IPS DF 19.7 (cell line): ENCODE data around the gene MAML2.

Source experiments
- DNase-seq: peaks from one replicate; pipeline ENCODE4 v3.0.0-alpha.2; 2013; ENCODE audit warnings: low read depth, low spot score

MAML2 gene

GRCh38 chr11:96103102-96103501, 239.9 kb downstream of the MAML2 start:
- no peak for DNase-seq

- DNase-seq: no peak
Measured at GRCh38 chr11:96102664-96103078, 240.3 kb downstream of the MAML2 start.

GRCh38 chr11:96101146-96101545, 241.8 kb downstream of the MAML2 start:
- no peak for DNase-seq

- DNase-seq: no peak
Measured at GRCh38 chr11:96098511-96099241, 244.3 kb downstream of the MAML2 start.

GRCh38 chr11:96097844-96098421, 245.1 kb downstream of the MAML2 start:
- no peak for DNase-seq

DNA sequence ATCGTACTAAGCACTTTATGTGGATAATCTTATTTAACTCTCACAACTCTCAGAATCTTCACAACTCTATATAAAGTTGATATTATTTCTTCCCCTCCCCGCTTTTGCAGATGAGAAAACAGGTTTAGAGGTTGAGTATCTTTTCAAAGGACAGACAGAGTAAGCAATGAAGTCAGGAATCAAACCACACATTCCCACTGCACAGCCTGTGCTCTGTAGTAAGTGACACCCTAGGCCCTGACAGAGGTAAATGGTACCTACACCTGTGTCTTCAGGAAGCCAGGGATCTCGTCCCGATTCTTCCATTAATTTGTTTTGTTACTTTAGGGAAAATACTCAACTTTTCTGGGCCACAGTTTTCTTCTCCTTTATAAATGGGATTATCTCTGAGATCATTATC, 246.6 kb downstream of the MAML2 start:
- no peak for DNase-seq

DNA sequence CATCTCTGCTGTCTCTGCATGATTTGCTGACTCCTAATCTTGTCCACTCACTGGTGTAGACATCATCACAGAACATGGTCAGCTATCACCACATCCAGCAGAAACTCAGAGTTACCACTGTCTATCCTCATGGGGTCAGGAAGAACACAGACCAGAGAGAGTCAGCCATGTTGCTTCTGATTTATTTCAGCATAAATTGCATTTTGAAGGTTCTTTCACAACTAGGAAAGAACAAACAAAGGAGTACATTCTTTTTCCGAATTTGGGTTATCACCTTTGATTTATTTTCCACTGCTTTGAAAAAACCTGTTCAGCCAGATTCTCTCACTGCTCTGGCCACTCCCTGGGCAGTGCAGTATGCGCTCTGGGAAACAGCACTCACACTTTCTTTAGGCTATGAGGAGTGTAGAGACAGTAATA, 247.1 kb downstream of the MAML2 start:
- DNase-seq: no peak

DNA sequence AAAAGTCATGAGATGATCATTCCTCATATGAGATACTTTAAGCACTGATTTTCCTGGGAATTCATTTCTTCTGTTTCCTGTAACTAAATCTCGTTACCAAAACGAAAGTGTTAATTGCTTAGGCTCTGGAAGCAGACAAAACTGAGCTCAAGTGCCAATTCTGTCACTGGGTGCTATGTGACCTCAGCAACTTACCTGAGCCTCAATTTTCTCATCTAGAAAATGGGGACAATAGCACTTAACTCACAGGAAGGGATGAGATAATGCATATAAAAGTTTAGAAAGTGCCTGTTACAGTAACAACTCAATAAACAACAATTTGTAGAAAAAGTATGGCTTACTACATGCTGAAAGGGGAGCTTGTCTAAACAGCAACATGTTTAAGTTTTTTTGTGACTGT, 248.8 kb downstream of the MAML2 start:
- no peak for DNase-seq

DNA sequence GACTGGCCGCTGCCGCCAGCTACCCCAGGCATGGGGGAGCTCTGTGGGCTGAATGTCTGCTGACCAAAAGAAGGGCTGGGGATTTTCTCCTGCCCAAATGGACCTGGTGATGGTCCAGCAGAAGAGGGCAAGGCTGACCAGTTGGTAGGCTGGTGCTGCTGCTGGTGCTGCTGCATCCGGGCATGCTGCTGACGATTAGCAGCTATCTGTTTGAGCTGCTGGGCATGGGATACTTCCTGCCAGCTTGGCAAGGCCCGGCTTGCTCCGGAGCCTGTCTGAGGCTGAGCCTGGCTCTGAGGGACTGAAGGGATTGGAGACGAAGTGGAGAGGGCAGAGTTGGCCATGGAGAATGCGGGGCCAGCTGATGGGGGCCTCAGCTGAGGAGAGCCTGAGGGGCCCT, 250.5 kb downstream of the MAML2 start:
- DNase-seq: no peak

DNA sequence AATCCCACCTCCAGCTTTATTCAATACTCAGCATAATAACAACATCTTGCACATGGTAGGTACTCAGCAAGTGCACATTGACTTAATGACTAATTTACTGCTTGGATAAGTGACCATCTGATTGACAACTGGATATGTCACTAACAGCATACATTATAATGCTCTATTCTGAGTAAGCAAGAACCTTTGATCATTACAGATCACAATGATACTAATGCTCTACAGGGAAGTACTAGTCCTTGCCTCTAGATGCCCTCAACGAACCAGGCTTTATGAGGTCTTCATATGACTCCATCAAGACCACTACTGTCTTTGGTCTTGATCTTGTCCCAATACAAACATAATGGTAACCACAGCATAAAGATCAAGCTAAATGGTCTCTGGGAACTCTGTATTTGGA, 251.5 kb downstream of the MAML2 start:
- no peak for DNase-seq

DNA sequence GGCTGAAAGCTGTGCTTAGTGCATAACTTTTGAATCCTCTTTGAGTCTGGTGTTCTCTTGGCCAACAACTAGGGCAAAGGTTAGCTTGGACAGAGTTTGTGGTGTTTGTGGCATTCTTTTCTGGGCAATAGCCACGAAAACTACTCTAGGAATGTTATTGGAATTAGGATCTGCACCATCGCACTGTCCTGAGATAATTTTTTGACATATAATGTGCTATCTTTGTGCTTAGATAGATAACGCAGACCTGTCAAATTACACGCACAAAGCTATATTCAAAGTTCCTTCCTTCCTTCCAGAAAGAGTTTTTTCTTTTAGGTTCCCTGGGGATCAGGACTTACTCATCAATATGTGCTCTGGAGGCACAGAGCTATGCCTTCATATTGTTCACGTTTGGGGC, 252.3 kb downstream of the MAML2 start:
- DNase-seq: no peak

GRCh38 chr11:96088914-96089313, 254.1 kb downstream of the MAML2 start:
- DNase-seq: no peak

- DNase-seq: no peak
Measured at GRCh38 chr11:96086111-96086510, 256.9 kb downstream of the MAML2 start.

- DNase-seq: no peak
Measured at GRCh38 chr11:96085319-96085930, 257.6 kb downstream of the MAML2 start.

- no peak for DNase-seq
Measured at GRCh38 chr11:96084610-96085318, 258.2 kb downstream of the MAML2 start.

DNA sequence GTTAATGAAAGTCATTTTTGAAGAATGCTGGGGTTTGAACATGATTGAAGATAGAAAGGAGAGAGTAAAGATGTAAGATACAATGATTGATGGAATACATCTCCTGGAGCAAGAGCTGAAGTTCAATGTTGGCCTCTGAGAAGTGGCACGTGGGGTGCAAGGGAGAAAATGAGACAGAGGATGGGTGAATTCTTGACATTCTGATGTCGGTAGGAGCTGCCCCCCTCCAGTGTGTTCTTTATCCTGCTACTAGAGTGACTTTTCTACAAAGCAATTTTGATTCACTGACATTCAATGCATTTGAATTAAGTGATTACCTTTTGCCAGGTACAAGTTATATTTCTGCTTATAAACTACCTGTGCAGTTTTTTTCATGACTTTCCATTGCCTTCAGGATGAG, 260.1 kb downstream of the MAML2 start:
- no peak for DNase-seq

DNA sequence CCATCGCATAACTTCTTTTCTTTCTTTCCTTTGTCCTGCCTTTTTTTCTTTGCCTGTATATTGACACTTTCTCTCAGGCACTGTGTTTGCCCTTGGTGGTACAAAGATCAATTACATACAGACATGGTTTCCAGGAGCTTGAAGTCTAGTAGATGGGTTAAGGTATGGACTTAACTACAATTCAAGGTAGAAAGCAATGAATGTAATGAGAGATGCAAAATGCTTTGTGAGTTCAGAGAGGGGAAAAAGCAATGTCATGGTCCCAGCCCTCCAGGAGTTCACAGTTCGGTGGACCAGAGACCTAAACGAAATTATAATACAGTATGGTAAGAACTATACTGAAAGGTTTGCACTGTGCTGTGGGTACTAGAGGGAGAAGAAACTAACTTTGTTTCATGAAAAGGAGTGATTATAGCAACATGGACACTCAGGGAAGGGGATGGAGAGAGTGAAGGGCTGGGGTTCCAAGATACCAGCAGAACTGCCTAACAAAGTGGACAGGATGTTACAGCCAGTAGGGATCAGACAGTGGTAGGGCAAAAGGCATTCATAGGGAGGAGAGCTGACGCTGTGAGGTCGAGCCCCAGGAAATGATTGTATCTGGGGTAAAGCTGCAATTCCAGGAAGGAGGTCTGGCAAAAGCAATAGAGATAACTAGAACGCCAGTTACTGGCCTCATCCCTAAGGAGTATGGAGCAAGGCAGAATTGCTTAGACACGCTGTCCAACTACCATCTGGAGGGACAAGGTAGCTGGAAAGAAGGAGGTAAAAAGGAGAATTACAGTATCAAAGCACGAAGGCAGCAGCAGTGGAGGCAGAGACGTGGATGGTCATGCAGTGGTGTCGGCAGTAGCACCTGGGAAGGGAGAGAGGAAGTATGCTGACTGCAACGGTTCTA, 260.7 kb downstream of the MAML2 start:
- DNase-seq: no peak

DNA sequence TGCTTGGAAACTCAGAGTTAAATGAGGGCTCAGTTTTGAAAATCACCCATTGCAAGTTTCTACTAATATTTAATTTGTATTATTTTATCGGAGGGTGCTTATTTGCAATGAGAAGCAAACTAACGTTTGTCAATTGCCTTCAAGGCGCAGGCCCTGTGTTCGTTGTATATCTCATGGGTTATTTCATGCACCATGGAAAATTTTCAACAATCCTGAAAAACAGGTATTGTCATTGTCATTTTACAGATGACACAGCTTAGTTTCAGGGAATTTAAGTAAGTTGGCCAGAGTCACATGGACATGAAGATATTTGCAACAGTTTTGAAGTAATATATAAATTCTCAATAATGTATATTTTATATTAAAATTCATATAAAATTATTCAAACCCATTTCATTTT, 261.4 kb downstream of the MAML2 start:
- DNase-seq: no peak

- DNase-seq: no peak
Measured at GRCh38 chr11:96079691-96080090, 263.3 kb downstream of the MAML2 start.

- DNase-seq: no peak
Measured at GRCh38 chr11:96075532-96075959, 267.4 kb downstream of the MAML2 start.

- DNase-seq: no peak
Measured at GRCh38 chr11:96074551-96075310, 268.3 kb downstream of the MAML2 start.
